ENCODE data around the gene MEGF10. TPM values are rescaled to one million over a fixed set of nuclear protein-coding genes. Genes with fewer than 3 reads are reported as not detected.

Gene MEGF10
- total RNA-seq, 3 donors from 2014 or later (not counting 1 experiment from before 2014, with no cell fraction given) = 1.4 TPM; not detected in 2

DNA sequence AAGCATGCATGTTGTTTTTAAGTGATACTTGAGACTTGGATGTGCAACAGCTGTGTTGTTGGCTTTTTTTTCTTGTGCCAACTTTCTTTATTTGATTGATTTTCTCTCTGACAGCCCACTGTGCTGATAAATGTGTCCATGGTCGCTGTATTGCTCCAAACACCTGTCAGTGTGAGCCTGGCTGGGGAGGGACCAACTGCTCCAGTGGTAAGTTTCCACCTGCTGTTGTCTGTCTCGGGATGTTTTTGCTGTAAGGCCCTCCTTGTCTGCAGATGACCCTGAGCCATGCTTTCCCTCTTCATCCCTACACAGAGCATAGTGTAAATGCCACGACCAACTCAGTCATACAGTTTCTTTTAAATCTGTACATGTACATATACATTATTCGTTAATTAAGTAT lies 79.2 kb downstream of the MEGF10 start:
- no peak overlapping the region for H3K4me3 Mint-ChIP-seq
- Histone ChIP-seq H3K9me3 (ENCODE audit: control insufficient read depth, insufficient read depth, low read length) (no peaks in the 10 kb centered on the region), H3K4me1 (ENCODE audit: control insufficient read depth, insufficient read depth, low read length) (no peaks in the 10 kb centered on the region), H3K27me3 (ENCODE audit: control insufficient read depth, insufficient read depth, low read length) (no peaks in the 10 kb centered on the region), H3K27ac (ENCODE audit: low read length) (no peak overlapping the region), H3K4me3 (ENCODE audit: low read length) (no peak overlapping the region), H3K36me3 (ENCODE audit: control insufficient read depth, insufficient read depth, low read length) (no peaks in the 10 kb centered on the region)
- H3K36me3 Mint-ChIP-seq = no peaks in the 10 kb centered on the region
- TF ChIP-seq CTCF (IDR thresholded peaks at IDR 0.05) = no peak
- no peak for DNase-seq
- peaks cover 3 to 13% of the 10 kb centered on the region in 2 donors for H3K27me3 Mint-ChIP-seq (ENCODE audit: low read depth in 2 of 2)
- H3K4me1 Mint-ChIP-seq = no peaks in the 10 kb centered on the region
- H3K27ac Mint-ChIP-seq = no peak overlapping the region
- WGBS (ENCODE audit: insufficient coverage) = 76% methylated on average over 2 of the region's 4 CpGs
- ATAC-seq = no peak
- H3K9me3 Mint-ChIP-seq = no peaks in the 10 kb centered on the region
- intact Hi-C loops (cut with micrococcal nuclease) = no loop called here

- DNase-seq (no peak), ATAC-seq (no peak)
- H3K27me3 ChIP-seq (ENCODE audit: control insufficient read depth, insufficient read depth, low read length) = no peaks in the 10 kb centered on the region
- WGBS (ENCODE audit: insufficient coverage) = 46% methylated on average over 7 of the region's 8 CpGs
- intact Hi-C loops (cut with micrococcal nuclease) = no loop called here
- H3K4me1 Mint-ChIP-seq = no peaks in the 10 kb centered on the region
- H3K27me3 Mint-ChIP-seq (ENCODE audit: low read depth in 2 of 2) = peaks cover 3 to 14% of the 10 kb centered on the region in 2 donors
- H3K9me3 Mint-ChIP-seq = no peaks in the 10 kb centered on the region
- no peak for TF ChIP-seq CTCF (IDR thresholded peaks at IDR 0.05)
- no peak overlapping the region for H3K4me3 ChIP-seq (ENCODE audit: low read length)
- H3K36me3 ChIP-seq (ENCODE audit: control insufficient read depth, insufficient read depth, low read length) = no peaks in the 10 kb centered on the region
- H3K27ac Mint-ChIP-seq = no peak overlapping the region
- no peak overlapping the region for H3K4me3 Mint-ChIP-seq
- H3K27ac ChIP-seq (ENCODE audit: low read length) = no peak overlapping the region
- no peaks in the 10 kb centered on the region for H3K36me3 Mint-ChIP-seq
- H3K9me3 ChIP-seq (ENCODE audit: control insufficient read depth, insufficient read depth, low read length) = no peaks in the 10 kb centered on the region
- no peaks in the 10 kb centered on the region for H3K4me1 ChIP-seq (ENCODE audit: control insufficient read depth, insufficient read depth, low read length)
These were observed 80.0 kb downstream of the MEGF10 start for GRCh38 chr5:127370631-127371030.

DNA sequence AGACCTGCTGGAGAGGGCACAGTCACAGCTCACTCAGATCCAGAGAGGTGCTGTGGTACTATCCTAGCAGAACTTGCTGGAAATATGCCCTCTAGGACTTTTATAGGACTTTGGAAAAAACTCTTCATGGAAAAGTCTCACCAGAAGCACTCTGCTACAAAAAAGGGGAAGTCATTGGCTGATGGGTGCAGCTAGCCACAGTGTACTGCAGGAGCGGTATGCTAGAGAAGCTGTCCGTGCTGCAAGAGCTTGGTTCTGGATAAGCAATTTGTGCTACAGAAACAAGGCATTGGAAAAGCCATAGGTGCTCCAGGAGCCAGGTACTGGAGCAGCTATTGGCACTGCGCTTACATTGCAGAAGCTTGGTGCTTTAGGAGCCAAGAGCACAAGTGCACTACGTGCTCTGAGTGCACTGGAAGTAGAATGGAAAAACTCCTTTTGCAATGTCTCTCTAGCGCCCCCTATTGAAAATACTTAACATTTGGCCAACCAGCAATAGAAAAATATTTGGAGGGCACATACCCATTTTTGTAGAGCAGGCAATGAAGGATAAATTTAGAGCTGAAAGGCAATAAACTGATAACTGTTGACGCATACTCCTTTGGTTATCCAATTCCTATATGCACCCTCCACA lies 83.4 kb downstream of the MEGF10 start:
- H3K4me3 ChIP-seq (ENCODE audit: low read length) = no peak overlapping the region
- no peak overlapping the region for H3K27ac ChIP-seq (ENCODE audit: low read length)
- H3K36me3 ChIP-seq (ENCODE audit: control insufficient read depth, insufficient read depth, low read length) = no peaks in the 10 kb centered on the region
- WGBS (ENCODE audit: insufficient coverage) = 51% methylated on average over 6 of the region's 6 CpGs
- H3K27me3 ChIP-seq (ENCODE audit: control insufficient read depth, insufficient read depth, low read length) = no peaks in the 10 kb centered on the region
- H3K9me3 Mint-ChIP-seq = no peaks in the 10 kb centered on the region
- peaks cover under 1 to 8% of the 10 kb centered on the region in 2 donors for H3K27me3 Mint-ChIP-seq (ENCODE audit: low read depth in 2 of 2)
- TF ChIP-seq CTCF (IDR thresholded peaks at IDR 0.05) = no peak
- no peaks in the 10 kb centered on the region for H3K9me3 ChIP-seq (ENCODE audit: control insufficient read depth, insufficient read depth, low read length)
- DNase-seq (no peak), ATAC-seq (no peak)
- no peaks in the 10 kb centered on the region for H3K36me3 Mint-ChIP-seq
- no peak overlapping the region for H3K4me3 Mint-ChIP-seq
- intact Hi-C loops (cut with micrococcal nuclease) = no loop called here
- no peak overlapping the region for H3K27ac Mint-ChIP-seq
- no peaks in the 10 kb centered on the region for H3K4me1 Mint-ChIP-seq
- H3K4me1 ChIP-seq (ENCODE audit: control insufficient read depth, insufficient read depth, low read length) = no peaks in the 10 kb centered on the region

GRCh38 chr5:127375124-127375523 lies 84.5 kb downstream of the MEGF10 start:
- Histone ChIP-seq H3K27ac (ENCODE audit: low read length) (no peak overlapping the region), H3K9me3 (ENCODE audit: control insufficient read depth, insufficient read depth, low read length) (no peaks in the 10 kb centered on the region), H3K4me1 (ENCODE audit: control insufficient read depth, insufficient read depth, low read length) (no peaks in the 10 kb centered on the region), H3K27me3 (ENCODE audit: control insufficient read depth, insufficient read depth, low read length) (no peaks in the 10 kb centered on the region), H3K36me3 (ENCODE audit: control insufficient read depth, insufficient read depth, low read length) (no peaks in the 10 kb centered on the region), H3K4me3 (ENCODE audit: low read length) (no peak overlapping the region)
- Mint-ChIP-seq H3K27ac (no peak overlapping the region), H3K4me3 (no peak overlapping the region), H3K36me3 (no peaks in the 10 kb centered on the region), H3K27me3 (ENCODE audit: low read depth in 2 of 2) (peaks cover 3 to 8% of the 10 kb centered on the region in 2 donors), H3K4me1 (no peaks in the 10 kb centered on the region), H3K9me3 (no peaks in the 10 kb centered on the region)
- intact Hi-C loops (cut with micrococcal nuclease) = no loop called here
- no peak for TF ChIP-seq CTCF (IDR thresholded peaks at IDR 0.05)
- DNase-seq (no peak), ATAC-seq (no peak)
